Mucosa of stomach (tissue), 1 donor: ENCODE data around the gene TSHZ2.

Source experiments
- H3K27me3 ChIP-seq: one replicate; pipeline ENCODE4 v1.7.0; 2013; ENCODE audit warnings: mild to moderate bottlenecking, low read length; ENCODE audit not compliant: control insufficient read depth, insufficient read depth
- H3K36me3 ChIP-seq: one replicate; pipeline ENCODE4 v1.7.0; 2013; ENCODE audit warnings: low read length; ENCODE audit not compliant: control insufficient read depth, insufficient read depth
- H3K4me1 ChIP-seq: one replicate; pipeline ENCODE4 v1.7.0; 2013; ENCODE audit warnings: mild to moderate bottlenecking, low read length; ENCODE audit not compliant: control insufficient read depth, insufficient read depth
- H3K4me3 ChIP-seq: one replicate; pipeline ENCODE4 v1.7.0; 2013; ENCODE audit warnings: low read length
- H3K9ac ChIP-seq: one replicate; pipeline ENCODE4 v1.7.0; 2013; ENCODE audit warnings: mild to moderate bottlenecking, low read length, moderate library complexity
- H3K9me3 ChIP-seq: one replicate; pipeline ENCODE4 v1.7.0; 2013; ENCODE audit warnings: mild to moderate bottlenecking, low read length, moderate library complexity; ENCODE audit not compliant: control insufficient read depth
- donor health status: Pancreatic carcinoma.

The TSHZ2 gene

DNA sequence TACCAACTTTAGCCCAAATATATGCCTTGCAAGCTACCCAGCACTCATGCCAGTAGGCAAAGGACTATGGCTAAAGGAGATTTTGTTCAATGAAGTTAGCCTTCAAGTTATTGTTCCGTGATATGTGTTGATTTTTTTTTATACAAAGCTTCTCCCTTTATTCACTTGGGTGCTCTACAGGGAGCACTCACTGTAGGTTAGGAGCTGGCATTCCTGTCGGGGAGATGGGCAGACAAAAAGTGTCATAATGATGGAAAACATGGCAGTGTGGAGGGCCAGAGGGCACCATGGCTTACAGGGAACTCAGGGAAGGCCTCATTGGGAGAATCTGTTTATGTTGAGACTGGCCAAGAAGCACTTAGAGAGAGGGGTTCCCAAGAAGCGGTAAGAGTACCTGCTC, 292.4 kb downstream of the TSHZ2 start:
- Histone ChIP-seq H3K9me3 (no peaks in the 10 kb centered on the region), H3K27me3 (no peaks in the 10 kb centered on the region), H3K36me3 (no peaks in the 10 kb centered on the region), H3K4me3 (no peak overlapping the region), H3K9ac (no peak overlapping the region), H3K4me1 (no peaks in the 10 kb centered on the region)

DNA sequence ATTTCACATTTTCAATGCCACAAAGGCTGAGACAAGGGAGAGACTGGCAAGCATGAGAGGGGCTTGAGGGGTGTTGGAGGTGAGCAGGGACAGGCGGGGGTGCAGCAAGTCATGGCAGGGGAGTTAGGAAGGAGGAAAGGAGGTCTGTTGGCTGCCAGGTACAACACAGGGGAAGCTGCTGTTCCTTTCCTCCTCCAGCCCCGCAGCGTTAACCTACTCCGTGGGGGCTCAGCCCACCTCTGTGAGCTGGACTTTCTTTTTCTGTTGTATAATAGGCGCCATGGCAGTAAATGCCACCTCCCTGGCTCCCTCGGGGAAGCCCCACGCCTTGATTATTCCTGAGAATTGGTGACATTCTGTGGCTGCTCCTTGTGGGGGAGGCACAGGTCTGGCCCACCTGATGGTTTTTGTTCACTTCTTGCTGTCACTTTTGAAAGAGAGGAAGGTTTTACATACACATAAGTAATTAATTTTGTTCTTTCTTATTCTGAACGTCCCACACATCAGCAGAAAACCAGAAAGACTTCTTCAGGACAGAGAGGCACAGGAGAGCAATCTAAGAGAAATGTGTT, 293.2 kb downstream of the TSHZ2 start:
- no peaks in the 10 kb centered on the region for H3K27me3 ChIP-seq
- no peaks in the 10 kb centered on the region for H3K4me1 ChIP-seq

DNA sequence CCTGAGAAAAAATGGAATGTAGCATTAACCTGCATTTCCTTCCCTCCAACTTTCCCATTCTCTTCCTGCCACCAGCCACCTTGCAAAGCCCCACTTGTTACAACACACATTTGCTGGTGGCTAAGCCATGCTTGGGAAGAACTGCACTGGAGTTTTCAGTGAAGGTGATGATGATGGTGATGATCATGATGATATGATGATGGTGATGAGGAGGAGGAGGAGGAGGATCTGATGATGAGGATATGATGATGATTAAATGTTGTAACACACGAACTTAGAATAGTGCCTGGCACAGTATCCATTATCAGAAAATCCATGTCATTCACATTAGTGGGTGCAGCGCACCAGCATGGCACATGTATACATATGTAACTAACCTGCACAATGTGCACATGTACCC, 297.2 kb downstream of the TSHZ2 start:
- H3K27me3 ChIP-seq = no peaks in the 10 kb centered on the region
- H3K9me3 ChIP-seq = no peaks in the 10 kb centered on the region
- no peak overlapping the region for H3K4me3 ChIP-seq
- no peaks in the 10 kb centered on the region for H3K4me1 ChIP-seq
- H3K36me3 ChIP-seq = no peaks in the 10 kb centered on the region
- H3K9ac ChIP-seq = no peak overlapping the region

More for the DNA sequence above, 293.2 kb downstream of the TSHZ2 start:
- H3K9ac ChIP-seq = no peak overlapping the region
- H3K4me3 ChIP-seq = no peak overlapping the region
- H3K36me3 ChIP-seq = no peaks in the 10 kb centered on the region
- no peaks in the 10 kb centered on the region for H3K9me3 ChIP-seq

DNA sequence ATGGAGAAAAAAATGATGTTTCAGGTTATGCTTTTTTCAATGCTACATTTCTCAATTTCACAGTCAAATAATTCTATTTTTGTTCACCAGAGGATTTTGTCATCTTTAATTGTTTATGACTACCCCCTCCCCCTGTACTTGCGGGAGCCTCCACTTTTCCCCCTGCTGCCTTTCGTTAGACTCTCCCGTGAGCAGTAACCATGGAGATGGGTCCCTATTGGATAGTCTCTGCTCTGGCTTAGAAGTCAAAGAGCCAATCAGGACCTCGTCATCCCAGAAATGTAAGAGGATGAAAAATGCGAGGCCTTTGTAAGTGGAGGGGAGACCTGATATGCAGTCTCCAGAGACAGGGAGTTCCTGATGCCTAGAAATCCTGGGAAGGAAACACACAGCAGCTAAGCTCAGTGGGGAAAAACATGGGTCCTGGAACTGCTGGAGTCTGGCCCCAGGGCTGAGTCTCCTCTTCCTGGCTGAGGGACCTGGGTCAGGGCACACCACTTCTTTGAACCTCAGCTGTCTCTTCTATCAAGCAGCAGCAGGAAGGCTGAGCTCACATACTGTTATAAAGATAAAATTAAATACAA, 298.7 kb downstream of the TSHZ2 start:
- H3K4me3 ChIP-seq = no peak overlapping the region
- no peaks in the 10 kb centered on the region for H3K27me3 ChIP-seq
- H3K4me1 ChIP-seq = no peaks in the 10 kb centered on the region
- H3K36me3 ChIP-seq = no peaks in the 10 kb centered on the region
- H3K9me3 ChIP-seq = no peaks in the 10 kb centered on the region
- no peak overlapping the region for H3K9ac ChIP-seq

DNA sequence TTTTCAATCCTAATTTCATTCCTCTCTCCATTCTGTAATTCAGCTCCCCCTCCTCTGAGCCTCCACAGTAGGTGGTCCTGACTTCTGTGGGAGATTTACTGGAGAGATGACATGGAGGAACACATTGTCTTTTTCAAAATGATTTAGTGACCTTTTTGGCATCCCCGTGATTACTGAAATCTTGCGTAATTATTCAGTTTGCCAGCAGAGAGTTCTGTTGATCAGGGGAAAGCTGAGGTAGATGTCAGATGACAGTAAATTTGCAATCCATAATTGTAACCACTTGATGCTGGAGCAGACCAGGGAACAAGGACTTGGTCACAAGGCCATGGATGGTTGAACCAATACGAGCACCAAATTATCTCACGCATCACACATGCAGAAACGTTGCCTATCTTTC, 302.2 kb downstream of the TSHZ2 start:
- Histone ChIP-seq H3K4me1 (no peaks in the 10 kb centered on the region), H3K36me3 (no peaks in the 10 kb centered on the region), H3K27me3 (no peaks in the 10 kb centered on the region), H3K9me3 (no peaks in the 10 kb centered on the region), H3K9ac (no peak overlapping the region), H3K4me3 (no peak overlapping the region)

DNA sequence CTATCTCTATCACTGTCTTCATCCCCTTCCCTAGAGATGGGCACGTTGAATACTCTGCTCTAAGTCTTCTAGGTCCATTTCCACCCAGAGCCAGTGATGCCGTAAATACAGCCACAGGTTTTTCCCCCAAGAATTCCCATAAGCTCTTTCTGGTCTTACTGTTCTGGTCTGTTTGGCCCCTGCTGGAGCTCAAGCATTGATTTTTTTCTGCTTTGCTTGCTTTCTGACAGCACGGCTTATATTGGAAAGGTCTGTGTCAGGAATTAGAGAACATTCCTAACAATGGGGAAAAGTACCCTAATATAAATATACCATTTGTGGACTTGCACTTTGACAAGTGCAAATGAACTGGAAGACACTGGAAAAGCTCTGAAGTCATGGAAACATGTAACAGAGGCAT, 302.6 kb downstream of the TSHZ2 start:
- H3K4me1 ChIP-seq = no peaks in the 10 kb centered on the region
- H3K27me3 ChIP-seq = no peaks in the 10 kb centered on the region

DNA sequence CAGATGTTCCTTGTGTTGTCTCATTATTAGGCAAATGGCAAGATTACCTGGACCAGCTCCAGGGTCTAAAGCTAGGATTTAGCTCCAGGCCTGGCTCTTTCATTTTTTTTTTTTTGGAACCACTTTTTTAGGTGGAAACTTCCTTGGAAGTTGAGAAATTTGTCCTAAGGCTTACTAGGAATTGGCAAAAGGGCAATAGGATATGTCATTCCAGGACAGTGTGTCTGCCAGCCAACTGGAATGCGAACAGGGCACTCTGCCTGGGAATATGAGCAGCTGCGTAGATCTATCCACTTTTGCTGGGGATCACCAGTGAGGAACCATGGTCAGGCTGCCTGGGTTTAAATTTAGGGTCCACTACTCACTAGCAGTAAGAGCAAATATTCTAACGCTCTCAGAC, 304.0 kb downstream of the TSHZ2 start:
- Histone ChIP-seq H3K4me1 (no peaks in the 10 kb centered on the region), H3K27me3 (no peaks in the 10 kb centered on the region), H3K9me3 (no peaks in the 10 kb centered on the region), H3K4me3 (no peak overlapping the region), H3K36me3 (no peaks in the 10 kb centered on the region), H3K9ac (no peak overlapping the region)

More for the DNA sequence above, 302.6 kb downstream of the TSHZ2 start:
- Histone ChIP-seq H3K9me3 (no peaks in the 10 kb centered on the region), H3K4me3 (no peak overlapping the region), H3K9ac (no peak overlapping the region), H3K36me3 (no peaks in the 10 kb centered on the region)

DNA sequence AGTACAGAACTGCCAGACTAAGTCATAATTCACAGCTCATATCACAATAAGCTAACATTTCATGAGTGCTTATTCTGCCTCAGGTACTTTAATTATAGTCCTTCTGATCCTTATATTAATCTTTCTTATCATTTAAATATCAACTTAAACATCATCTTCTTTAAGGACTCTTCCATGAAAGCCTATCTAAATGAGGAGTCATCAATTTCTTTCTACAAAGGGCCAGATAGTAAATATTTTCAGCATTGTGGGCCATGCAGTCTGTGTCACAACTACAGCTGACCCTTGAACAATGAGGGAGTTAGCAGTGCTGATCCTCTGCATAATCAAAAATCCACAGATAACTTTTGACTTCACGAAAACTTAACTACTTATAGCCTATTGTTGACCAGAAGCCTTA, 306.4 kb downstream of the TSHZ2 start:
- Histone ChIP-seq H3K9ac (no peak overlapping the region), H3K36me3 (no peaks in the 10 kb centered on the region), H3K4me3 (no peak overlapping the region), H3K4me1 (no peaks in the 10 kb centered on the region), H3K9me3 (no peaks in the 10 kb centered on the region), H3K27me3 (no peaks in the 10 kb centered on the region)

DNA sequence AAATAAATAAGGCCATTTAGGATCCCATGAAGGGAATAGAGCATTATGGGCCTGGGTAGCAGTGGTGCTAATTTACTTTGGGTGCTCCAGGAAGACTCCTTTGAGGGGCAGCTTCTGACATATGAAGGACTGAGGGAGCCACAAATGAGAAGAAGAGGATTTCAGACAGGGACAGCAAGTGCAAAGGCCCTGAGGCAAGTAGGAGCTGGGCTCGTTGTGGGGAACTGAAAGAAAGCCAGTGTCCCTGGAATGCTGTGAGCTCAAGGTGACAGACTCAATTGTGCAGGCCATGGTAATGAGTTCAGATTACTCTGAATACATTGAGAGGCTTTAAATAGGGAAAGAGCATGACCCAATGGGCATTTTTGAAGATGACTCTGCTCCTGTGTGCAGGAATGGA, 307.6 kb downstream of the TSHZ2 start:
- no peaks in the 10 kb centered on the region for H3K27me3 ChIP-seq
- no peaks in the 10 kb centered on the region for H3K4me1 ChIP-seq
- no peak overlapping the region for H3K4me3 ChIP-seq
- no peaks in the 10 kb centered on the region for H3K36me3 ChIP-seq
- H3K9ac ChIP-seq = no peak overlapping the region
- H3K9me3 ChIP-seq = no peaks in the 10 kb centered on the region

DNA sequence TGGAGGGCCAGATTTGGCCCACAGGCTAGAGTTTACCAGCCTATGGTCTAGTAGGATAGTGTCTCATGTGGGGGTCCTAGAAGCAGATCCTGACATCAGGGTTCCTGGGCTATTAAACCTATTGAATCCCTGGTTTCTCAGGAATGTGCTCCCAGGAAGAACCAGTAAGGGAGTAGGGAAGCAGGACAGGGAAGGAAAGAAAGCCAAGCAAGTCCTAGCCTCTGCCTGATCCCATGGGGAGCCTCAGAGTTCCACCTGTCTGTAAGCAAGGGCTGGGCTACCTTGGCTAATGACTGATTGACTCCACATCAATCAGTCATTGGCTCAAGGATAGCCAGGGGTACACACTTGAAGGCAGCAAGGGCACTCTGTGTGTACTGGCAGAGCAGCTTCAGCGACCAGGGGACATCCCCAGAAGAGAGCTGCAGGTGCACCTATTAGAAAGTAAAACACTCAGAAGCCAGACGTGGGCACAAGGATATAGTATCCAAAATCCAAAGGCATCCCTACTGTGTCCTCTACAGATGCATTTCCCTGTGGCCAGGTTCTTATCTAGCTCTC, 309.5 kb downstream of the TSHZ2 start:
- Histone ChIP-seq H3K4me3 (no peak overlapping the region), H3K9me3 (no peaks in the 10 kb centered on the region)

DNA sequence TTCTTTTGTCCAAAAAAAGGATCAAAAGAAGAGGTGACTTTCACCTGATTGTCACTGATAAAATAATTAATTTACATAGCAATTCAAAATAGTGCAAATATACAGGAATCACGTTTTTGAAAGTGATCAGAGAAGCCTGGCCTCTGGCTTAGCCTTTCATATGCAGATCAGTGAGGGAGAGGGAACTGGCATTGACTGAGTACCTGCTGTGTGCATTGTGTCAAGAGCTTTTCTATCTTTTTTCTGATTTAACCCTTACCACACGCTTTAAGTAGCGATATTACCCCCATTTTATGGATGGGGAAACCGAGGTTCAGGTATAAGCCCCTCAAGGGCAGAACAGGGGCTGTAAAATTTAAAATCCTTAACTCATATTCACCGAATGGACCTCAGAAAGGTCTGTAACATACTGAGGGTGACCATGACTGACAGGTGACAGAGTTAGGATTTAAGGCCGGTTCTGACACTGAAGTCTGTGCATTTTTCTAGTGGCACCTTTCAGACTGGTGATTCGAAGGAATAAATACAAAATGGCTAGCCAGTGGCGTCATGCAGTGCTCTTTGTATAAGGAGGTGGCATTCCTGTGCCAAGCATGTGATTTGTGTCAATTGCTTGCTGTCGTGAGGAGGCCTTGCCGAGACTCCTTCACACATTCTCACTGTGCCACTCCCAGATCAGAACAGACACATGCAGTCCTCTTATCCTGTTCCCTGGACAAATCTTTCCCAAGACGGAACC, 310.2 kb downstream of the TSHZ2 start:
- Histone ChIP-seq H3K27me3 (no peaks in the 10 kb centered on the region), H3K4me3 (no peak overlapping the region), H3K36me3 (no peaks in the 10 kb centered on the region), H3K4me1 (no peaks in the 10 kb centered on the region), H3K9me3 (no peaks in the 10 kb centered on the region), H3K9ac (no peak overlapping the region)

More for the DNA sequence above, 309.5 kb downstream of the TSHZ2 start:
- Histone ChIP-seq H3K9ac (no peak overlapping the region), H3K36me3 (no peaks in the 10 kb centered on the region), H3K4me1 (no peaks in the 10 kb centered on the region), H3K27me3 (no peaks in the 10 kb centered on the region)

DNA sequence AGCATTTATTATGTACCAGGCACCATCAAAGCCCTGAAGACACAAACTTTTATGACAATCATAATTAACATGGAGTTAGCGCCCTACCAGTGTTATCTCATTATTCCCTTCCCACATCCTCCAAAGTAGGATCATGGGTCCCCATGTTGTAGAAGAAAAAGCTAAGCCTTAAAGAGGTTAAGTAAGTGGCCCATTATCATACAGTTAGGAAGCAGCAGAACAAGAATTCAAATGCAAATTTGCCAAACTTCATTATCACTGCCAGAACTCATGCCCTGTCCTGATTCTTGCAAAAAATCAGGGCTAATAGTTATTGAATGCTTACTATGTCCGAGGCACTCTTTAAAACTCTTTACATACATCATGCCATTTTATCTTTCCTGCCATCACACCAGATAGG, 310.9 kb downstream of the TSHZ2 start:
- H3K9ac ChIP-seq = no peak overlapping the region
- no peak overlapping the region for H3K4me3 ChIP-seq
- H3K36me3 ChIP-seq = no peaks in the 10 kb centered on the region
- H3K9me3 ChIP-seq = no peaks in the 10 kb centered on the region
- H3K27me3 ChIP-seq = no peaks in the 10 kb centered on the region
- no peaks in the 10 kb centered on the region for H3K4me1 ChIP-seq
